Measurements from ENCODE around the gene CAVIN2.

CAVIN2 gene, protein sequence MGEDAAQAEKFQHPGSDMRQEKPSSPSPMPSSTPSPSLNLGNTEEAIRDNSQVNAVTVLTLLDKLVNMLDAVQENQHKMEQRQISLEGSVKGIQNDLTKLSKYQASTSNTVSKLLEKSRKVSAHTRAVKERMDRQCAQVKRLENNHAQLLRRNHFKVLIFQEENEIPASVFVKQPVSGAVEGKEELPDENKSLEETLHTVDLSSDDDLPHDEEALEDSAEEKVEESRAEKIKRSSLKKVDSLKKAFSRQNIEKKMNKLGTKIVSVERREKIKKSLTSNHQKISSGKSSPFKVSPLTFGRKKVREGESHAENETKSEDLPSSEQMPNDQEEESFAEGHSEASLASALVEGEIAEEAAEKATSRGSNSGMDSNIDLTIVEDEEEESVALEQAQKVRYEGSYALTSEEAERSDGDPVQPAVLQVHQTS

DNA sequence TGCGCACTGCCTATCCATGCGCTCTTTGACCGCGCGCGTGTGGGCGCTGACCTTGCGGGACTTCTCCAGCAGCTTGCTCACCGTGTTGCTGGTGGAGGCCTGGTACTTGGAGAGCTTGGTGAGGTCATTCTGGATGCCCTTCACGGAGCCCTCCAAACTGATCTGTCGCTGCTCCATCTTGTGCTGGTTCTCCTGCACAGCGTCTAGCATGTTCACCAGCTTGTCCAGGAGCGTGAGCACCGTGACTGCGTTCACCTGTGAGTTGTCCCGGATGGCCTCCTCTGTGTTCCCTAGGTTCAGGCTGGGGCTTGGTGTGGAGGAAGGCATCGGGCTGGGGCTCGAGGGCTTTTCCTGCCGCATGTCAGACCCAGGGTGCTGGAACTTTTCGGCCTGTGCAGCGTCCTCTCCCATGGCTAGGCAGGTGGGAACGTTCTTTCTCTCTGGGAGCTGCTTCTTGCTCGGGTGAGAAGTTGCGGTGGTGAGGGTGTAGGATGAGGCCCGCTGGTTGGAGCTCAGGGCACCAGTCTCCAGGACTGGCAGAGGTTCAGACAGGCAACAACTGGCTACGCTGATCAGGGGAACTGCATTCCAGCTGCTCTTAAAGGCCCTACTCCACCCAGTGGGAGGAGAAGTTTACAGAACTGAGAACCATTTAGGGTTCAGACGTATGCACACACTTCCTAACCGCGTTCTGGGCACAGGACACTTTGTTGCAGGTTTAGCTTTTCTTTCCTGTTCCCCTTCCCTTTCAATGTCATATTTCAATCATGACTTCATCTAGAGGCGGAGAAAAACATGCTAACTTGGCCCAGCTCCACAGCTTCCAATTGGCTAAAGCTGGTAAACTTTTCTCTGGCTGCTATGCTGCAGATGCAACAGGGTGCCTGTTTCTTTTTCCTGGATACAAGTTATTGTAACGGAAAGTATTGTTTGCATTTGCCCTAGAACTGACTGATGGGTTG lies at the start of gene CAVIN2:
TSS of gene CAVIN2 (minus strand) at position 574 of the 962 bp plus-strand sequence. CDS start at position 411, 163 bp downstream.
- no peak for DNase-seq (ENCODE audit: low read depth)
- TF ChIP-seq MYC (IDR thresholded peaks at IDR 0.05; ENCODE audit: low read depth, low read length) (no peak), MAX (IDR thresholded peaks at IDR 0.05; ENCODE audit: low read depth, low read length) (no peak), POLR2A (IDR thresholded peaks at IDR 0.05; ENCODE audit: extremely low read depth, insufficient read length) (no peak)
- TF ChIP-seq, protein P1, sequence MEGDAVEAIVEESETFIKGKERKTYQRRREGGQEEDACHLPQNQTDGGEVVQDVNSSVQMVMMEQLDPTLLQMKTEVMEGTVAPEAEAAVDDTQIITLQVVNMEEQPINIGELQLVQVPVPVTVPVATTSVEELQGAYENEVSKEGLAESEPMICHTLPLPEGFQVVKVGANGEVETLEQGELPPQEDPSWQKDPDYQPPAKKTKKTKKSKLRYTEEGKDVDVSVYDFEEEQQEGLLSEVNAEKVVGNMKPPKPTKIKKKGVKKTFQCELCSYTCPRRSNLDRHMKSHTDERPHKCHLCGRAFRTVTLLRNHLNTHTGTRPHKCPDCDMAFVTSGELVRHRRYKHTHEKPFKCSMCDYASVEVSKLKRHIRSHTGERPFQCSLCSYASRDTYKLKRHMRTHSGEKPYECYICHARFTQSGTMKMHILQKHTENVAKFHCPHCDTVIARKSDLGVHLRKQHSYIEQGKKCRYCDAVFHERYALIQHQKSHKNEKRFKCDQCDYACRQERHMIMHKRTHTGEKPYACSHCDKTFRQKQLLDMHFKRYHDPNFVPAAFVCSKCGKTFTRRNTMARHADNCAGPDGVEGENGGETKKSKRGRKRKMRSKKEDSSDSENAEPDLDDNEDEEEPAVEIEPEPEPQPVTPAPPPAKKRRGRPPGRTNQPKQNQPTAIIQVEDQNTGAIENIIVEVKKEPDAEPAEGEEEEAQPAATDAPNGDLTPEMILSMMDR (IDR thresholded peaks at IDR 0.05; ENCODE audit: low read depth, low read length) = no peak
- H3K4me3 ChIP-seq (ENCODE audit: low read depth, low read length) = no peak within 1 kb of the TSS

DNA sequence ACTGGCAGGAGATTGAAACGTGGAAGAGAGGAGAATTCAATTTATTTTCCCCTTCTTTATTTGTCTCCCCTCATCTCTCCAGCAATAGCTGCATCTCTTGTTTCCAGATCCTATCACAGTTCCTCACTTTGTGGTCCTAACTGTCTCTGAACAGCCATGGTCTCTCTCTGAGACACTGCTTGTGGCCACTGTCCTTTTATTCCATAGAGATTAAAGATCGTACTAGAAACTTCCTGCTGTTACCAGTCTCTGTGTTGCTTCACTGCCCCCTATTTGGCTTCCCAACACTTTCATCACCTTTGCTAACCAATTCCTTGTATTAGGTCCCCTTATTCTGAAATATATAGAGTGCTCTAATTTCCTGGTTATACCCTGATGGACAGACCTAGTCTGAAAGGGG lies 48.9 kb upstream of the CAVIN2 start:
- H3K4me3 ChIP-seq (ENCODE audit: low read depth, low read length) = no peak overlapping the region
- TF ChIP-seq, protein P1 (IDR thresholded peaks at IDR 0.05; ENCODE audit: low read depth, low read length) = no peak
- TF ChIP-seq POLR2A (IDR thresholded peaks at IDR 0.05; ENCODE audit: extremely low read depth, insufficient read length) = no peak
- TF ChIP-seq MAX (IDR thresholded peaks at IDR 0.05; ENCODE audit: low read depth, low read length) = no peak
- no peak for TF ChIP-seq MYC (IDR thresholded peaks at IDR 0.05; ENCODE audit: low read depth, low read length)
- DNase-seq (ENCODE audit: low read depth) = no peak

- no peak for TF ChIP-seq MAX (IDR thresholded peaks at IDR 0.05; ENCODE audit: low read depth, low read length)
- TF ChIP-seq POLR2A (IDR thresholded peaks at IDR 0.05; ENCODE audit: extremely low read depth, insufficient read length) = no peak
- TF ChIP-seq, protein P1 (IDR thresholded peaks at IDR 0.05; ENCODE audit: low read depth, low read length) = no peak
- TF ChIP-seq MYC (IDR thresholded peaks at IDR 0.05; ENCODE audit: low read depth, low read length) = no peak
- no peak for DNase-seq (ENCODE audit: low read depth)
- H3K4me3 ChIP-seq (ENCODE audit: low read depth, low read length) = no peak overlapping the region
Measured at GRCh38 chr2:191895195-191895594, 48.3 kb upstream of the CAVIN2 start.

- H3K4me3 ChIP-seq (ENCODE audit: low read depth, low read length) = no peak overlapping the region
- DNase-seq (ENCODE audit: low read depth) = no peak
- TF ChIP-seq MYC (IDR thresholded peaks at IDR 0.05; ENCODE audit: low read depth, low read length) = no peak
- TF ChIP-seq, protein P1 (IDR thresholded peaks at IDR 0.05; ENCODE audit: low read depth, low read length) = no peak
- TF ChIP-seq POLR2A (IDR thresholded peaks at IDR 0.05; ENCODE audit: extremely low read depth, insufficient read length) = no peak
Measured at GRCh38 chr2:191894681-191895147, 47.8 kb upstream of the CAVIN2 start.

GRCh38 chr2:191892391-191892790 lies 45.5 kb upstream of the CAVIN2 start:
- TF ChIP-seq MAX (IDR thresholded peaks at IDR 0.05; ENCODE audit: low read depth, low read length) (no peak), POLR2A (IDR thresholded peaks at IDR 0.05; ENCODE audit: extremely low read depth, insufficient read length) (no peak), MYC (IDR thresholded peaks at IDR 0.05; ENCODE audit: low read depth, low read length) (no peak)
- TF ChIP-seq, protein P1 (IDR thresholded peaks at IDR 0.05; ENCODE audit: low read depth, low read length) = no peak
- no peak overlapping the region for H3K4me3 ChIP-seq (ENCODE audit: low read depth, low read length)
- no peak for DNase-seq (ENCODE audit: low read depth)

Measured in NB4 (cell line).